Cardiac fibroblast (primary cell): ENCODE data around the gene SH2D4B.

Experiments
- DNase-seq, 2 donors: peaks; one replicate each; pipeline versions ENCODE4 v3.0.0 to v3.0.0-alpha.2; 2010; ENCODE audit warnings: low read depth in 2 of 2
- H3K4me3 ChIP-seq, 2 donors: replicated peaks in 1 of 2; 1 replicate in 1 of 2; 2 replicates in 1 of 2; pipeline ENCODE4 v1.5.1; 2011; ENCODE audit warnings: low read depth in 2 of 2, low read length in 2 of 2, mild to moderate bottlenecking in 2 of 2, moderate library complexity in 1 of 2
- TF ChIP-seq, protein P1 (sequence below): IDR thresholded peaks from one replicate; pipeline ENCODE4 v1.5.1; 2011; ENCODE audit warnings: low read depth, mild to moderate bottlenecking, low read length, inconsistent platforms

Gene SH2D4B

GRCh38 chr10:80596391-80597257 lies 58.9 kb downstream of the SH2D4B start:
- TF ChIP-seq, protein P1, sequence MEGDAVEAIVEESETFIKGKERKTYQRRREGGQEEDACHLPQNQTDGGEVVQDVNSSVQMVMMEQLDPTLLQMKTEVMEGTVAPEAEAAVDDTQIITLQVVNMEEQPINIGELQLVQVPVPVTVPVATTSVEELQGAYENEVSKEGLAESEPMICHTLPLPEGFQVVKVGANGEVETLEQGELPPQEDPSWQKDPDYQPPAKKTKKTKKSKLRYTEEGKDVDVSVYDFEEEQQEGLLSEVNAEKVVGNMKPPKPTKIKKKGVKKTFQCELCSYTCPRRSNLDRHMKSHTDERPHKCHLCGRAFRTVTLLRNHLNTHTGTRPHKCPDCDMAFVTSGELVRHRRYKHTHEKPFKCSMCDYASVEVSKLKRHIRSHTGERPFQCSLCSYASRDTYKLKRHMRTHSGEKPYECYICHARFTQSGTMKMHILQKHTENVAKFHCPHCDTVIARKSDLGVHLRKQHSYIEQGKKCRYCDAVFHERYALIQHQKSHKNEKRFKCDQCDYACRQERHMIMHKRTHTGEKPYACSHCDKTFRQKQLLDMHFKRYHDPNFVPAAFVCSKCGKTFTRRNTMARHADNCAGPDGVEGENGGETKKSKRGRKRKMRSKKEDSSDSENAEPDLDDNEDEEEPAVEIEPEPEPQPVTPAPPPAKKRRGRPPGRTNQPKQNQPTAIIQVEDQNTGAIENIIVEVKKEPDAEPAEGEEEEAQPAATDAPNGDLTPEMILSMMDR = peak; percentile 97
- peak; percentile 61 to 66 for DNase-seq
- no peak overlapping the region for H3K4me3 ChIP-seq

DNA sequence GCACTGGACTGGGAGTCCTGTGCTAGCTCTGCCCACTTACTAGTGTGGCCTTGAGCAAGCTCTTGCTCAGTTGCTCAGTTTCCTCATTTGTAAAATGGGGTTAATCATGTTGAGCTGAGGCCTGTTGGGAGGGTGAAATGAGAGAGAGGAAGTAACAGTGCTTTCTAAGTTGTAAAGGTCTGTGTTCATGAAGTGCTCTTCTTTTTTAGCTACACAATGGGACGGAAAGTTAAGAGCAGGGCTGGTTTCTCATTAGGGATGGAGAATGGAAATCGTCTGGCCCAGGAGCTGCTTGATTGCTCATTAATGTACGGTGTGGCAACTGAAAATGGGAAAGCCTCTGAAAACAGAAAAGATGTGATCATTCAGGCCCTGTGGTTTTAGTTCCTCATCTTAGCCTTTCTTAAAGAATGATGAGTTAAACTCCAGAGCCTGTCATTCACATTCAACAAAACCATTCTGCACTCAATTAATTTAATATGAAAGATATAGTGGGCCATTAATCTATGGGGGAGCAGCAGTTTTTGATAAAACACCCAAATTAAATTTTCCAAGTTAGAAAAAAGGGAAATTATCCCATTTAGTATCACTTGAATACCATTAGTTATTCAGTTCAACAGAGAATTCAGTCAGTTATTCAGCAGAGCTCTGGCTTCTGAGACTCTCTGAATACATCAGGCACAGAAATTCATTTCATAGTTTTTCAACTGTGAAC lies 60.5 kb downstream of the SH2D4B start:
- TF ChIP-seq, protein P1 = no peak
- DNase-seq = no peak

DNA sequence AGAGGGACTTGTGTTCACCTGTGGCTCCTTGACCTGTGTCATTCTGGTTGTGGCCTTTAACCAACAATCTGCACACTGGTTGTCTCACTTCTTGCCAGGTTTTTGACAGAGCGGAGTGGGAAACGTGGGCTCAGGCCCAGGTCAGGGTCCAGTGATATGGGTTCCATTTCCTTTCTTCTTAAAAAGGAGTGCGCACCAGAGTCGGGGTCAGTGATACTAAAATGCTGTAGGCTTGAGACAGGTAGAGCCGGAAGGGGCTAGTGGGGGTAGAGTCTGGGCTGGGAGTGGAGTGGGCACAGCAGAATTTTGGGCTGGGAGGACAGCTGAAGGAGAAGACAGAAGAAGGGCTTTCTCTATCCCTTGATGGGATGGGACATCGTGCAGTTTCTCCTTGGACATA lies 61.2 kb downstream of the SH2D4B start:
- DNase-seq = no peak
- TF ChIP-seq, protein P1 = no peak
- H3K4me3 ChIP-seq = no peak overlapping the region

More for the DNA sequence above, 60.5 kb downstream of the SH2D4B start:
- no peak overlapping the region for H3K4me3 ChIP-seq

DNA sequence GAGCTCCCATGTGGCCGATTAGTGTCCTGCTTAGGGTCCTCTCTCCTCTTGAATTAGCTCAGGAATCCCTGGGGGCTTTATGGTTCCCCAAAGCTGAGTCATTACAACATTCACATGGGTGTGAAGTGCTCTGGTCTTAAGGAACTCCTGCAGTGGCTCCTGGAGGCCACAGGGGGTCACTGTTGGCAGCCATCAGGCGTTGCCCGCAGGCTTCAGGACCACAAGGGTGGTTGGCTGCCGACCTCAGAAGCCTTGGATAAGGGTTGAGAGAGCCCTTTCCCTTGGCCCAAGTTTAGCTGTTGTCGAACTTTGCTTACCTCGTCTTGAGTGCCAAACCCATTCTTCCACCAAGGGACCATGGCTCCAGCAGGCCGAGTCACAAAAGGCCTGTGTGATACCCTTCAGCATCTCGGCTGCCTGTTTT lies 61.7 kb downstream of the SH2D4B start:
- DNase-seq = peak; percentile 48 to 67
- H3K4me3 ChIP-seq = no peak overlapping the region
- TF ChIP-seq, protein P1 = peak; percentile 83

DNA sequence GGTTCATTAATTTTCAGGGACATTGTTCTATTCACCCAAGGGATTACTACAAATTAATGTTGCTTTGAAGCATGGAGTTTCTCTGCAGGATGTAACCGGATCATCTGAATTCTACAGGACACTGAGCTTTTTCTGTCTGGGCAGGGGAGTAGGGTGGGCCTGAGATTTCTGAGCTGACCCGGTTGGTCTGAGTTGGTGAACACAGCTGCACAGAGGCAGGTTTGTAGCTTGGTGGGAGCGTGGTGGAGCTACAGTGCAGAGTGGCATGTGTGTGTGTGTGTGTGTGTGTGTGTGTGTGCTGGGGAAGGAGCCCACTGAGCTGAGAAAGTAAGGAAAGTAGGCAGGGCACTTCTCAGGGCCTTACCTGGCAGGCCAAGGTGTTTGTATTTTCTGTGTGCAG lies 62.6 kb downstream of the SH2D4B start:
- H3K4me3 ChIP-seq = no peak overlapping the region
- TF ChIP-seq, protein P1 = no peak
- no peak for DNase-seq

- DNase-seq = no peak
- TF ChIP-seq, protein P1 = no peak
- no peak overlapping the region for H3K4me3 ChIP-seq
These were observed 65.2 kb downstream of the SH2D4B start for GRCh38 chr10:80602881-80603280.
